NCI-H1105 treated with DMSO at 0.1 percent for 48 hours (cell line): Measurements from ENCODE around the gene STH.

Experiments used
- DNase-seq: peaks from one replicate; lab custom pipeline; 2025; lab: John Stamatoyannopoulos, UW

Gene STH

DNA sequence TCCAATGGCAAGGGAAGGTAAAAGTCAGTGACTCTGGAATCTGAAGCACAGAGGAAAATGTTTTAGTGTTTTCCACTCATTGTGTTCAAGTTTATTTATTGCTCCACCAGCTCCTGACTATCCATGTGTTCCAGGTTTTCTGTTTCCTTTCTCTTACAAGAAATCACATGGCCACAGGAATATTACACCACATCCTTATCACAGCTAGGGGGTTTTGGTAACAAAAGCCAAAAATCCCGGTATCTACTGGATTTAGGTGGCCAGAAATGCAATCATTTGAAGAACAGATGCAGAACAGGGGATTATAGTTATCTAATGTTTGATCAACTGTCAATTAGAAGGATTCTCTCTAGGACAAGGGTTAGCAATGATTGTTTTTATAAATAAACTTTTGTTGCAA lies 47.9 kb downstream of the STH start:
- no peak for DNase-seq

DNA sequence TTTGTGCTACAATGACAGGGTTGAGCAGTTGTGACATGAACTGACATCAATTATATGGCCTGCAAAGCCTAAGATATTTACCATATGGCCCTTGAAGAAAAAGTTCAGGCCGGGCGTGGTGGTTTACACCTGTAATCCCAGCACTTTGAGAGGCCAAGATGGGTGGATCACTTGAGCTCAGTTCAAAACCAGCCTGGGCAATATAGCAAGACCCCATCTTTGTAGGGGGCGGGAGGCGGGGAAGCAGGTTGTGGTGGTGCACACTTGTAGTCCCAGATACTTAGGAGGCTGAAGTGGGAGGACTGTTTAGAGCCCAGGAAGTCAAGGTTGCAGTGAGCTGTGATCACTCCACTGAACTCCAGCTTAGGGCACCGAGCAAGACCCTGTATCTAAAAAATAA lies 48.3 kb downstream of the STH start:
- DNase-seq: no peak

DNA sequence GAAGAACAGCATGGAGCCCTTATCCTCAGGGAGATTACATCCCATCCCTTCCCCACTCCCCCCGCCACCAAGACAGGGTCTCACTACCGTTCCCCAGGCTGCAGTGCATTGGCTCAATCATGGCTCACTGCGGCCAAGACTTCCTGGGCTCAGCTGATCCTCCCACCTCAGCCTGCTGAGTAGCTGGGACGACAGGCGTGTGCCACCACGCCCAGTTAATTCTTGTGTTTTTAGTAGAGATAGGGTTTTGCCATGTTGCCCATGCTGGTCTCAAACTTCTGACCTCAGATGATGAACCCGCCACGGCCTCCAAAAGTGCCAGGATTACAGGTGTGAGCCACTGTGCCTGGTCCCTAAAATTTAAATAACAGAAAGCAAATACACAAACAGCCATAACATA lies 48.8 kb downstream of the STH start:
- no peak for DNase-seq
